Skeletal muscle tissue (tissue), 2 donors: ENCODE results near the gene LRSAM1. TPM values are rescaled to one million over a fixed set of nuclear protein-coding genes. Genes with fewer than 3 reads are reported as not detected.

ENCODE experiments used
- small RNA-seq: library from RNA; depleted of rRNA; stranded (forward); fragments of <200 nt; gene quantifications from one replicate; pipeline ENCODE3, GENCODE V24; 2014
- total RNA-seq: library from RNA; depleted of rRNA; stranded (reverse); fragments of >200 nt; gene quantifications from one replicate; pipeline ENCODE4 v1.2.3, GENCODE V29; 2014

Gene LRSAM1
- total RNA-seq, 1 donor from 2014 or later, result 10.4 TPM

Small RNA genes within 50 kb of the gene (small RNA-seq; reads per million reads assigned to genes)
- gene RF00019 (not detected), gene SNORA65 (84.9 reads per million, percentile 96 among the genes with 10 or more reads in this experiment)

Other genes starting within 250 kb of the LRSAM1 start
- gene GARNL3, start 186.7 kb upstream of the LRSAM1 start, total RNA-seq, result 21.9 TPM
- 13.6 TPM for gene SLC2A8, start 54.3 kb upstream of the LRSAM1 start, total RNA-seq
- 9.9 TPM for gene ZNF79, start 27.1 kb upstream of the LRSAM1 start, total RNA-seq
- gene RPL12, start 104 bp upstream of the LRSAM1 start, total RNA-seq, result 1,305 TPM
- 5.2 TPM for gene STXBP1, start 160.8 kb downstream of the LRSAM1 start, total RNA-seq